OCI-LY3 (cell line): ENCODE data around the gene CPLANE1.

Experiments used
- CTCF ChIP-seq: fragments of 200-600, 300-600 bp; sonication (generic); IDR thresholded peaks from 2 replicates; pipeline ENCODE4 v1.5.1; 2014; ENCODE audit warnings: antibody characterized with exemption, low read length, low read depth
- EZH2phosphoT487 ChIP-seq: fragments of 200-600 bp; shearing (Covaris generic); IDR thresholded peaks from 2 replicates; pipeline ENCODE4 v1.6.1; 2018; ENCODE audit warnings: antibody characterized with exemption, mixed run types, low read depth

GRCh38 chr5:37172957-37173356, 76.2 kb downstream of the CPLANE1 start:
- TF ChIP-seq CTCF = no peak
- TF ChIP-seq EZH2phosphoT487 = no peak
